PC-9 (cell line): Measurements from ENCODE around the gene SLK. TPM values are rescaled to one million over a fixed set of nuclear protein-coding genes. Genes with fewer than 3 reads are reported as not detected.

Source experiments
- BruUV-seq: library from RNA; stranded (reverse); fragments of 400-500 nt; replicated peaks from 2 replicates; lab custom pipeline; 2021; lab: Mats Ljungman, UMichigan
- CTCF ChIA-PET: fragments of 300-600 bp; sonication (Branson Sonifier 250); formaldehyde crosslinking; loops from one replicate; lab custom pipeline; 2022; ENCODE audit warnings: antibody characterized with exemption; lab: Charles Lee
- POLR2A ChIA-PET: fragments of 300-600 bp; sonication (Branson Sonifier 250); formaldehyde crosslinking; loops from one replicate; lab custom pipeline; 2022; ENCODE audit warnings: antibody characterized with exemption; ENCODE audit not compliant: unreplicated experiment; lab: Charles Lee
- DNase-seq, 2 experiments: peaks; one replicate each; pipeline versions ENCODE4 v3.0.0 to v3.0.0-alpha.2; 2015 to 2022; ENCODE audit warnings: mixed read lengths in 1 of 2
- H2AFZ ChIP-seq: fragments of 200-600 bp; sonication (generic); 2 replicates; pipeline ENCODE4 v1.8.1; 2017; ENCODE audit warnings: antibody characterized with exemption
- H3F3A ChIP-seq: fragments of 200-600 bp; sonication (generic); 2 replicates; pipeline ENCODE4 v1.8.1; 2017; ENCODE audit warnings: antibody characterized with exemption, mild to moderate bottlenecking, low read depth; ENCODE audit not compliant: insufficient read depth
- H3K27ac ChIP-seq: fragments of 200-600 bp; sonication (generic); 2 replicates; pipeline ENCODE4 v1.6.1; 2016; ENCODE audit warnings: mixed run types
- H3K27me3 ChIP-seq: fragments of 200-600 bp; sonication (generic); 2 replicates; pipeline ENCODE4 v1.6.1; 2016; ENCODE audit warnings: low read depth, mixed run types; ENCODE audit not compliant: insufficient read depth
- H3K36me3 ChIP-seq: fragments of 200-600 bp; sonication (generic); 2 replicates; pipeline ENCODE4 v1.6.1; 2016; ENCODE audit warnings: low read depth, mixed run types
- H3K4me1 ChIP-seq: fragments of 200-600 bp; sonication (generic); replicated peaks from 2 replicates; pipeline ENCODE4 v1.6.1; 2016; ENCODE audit warnings: mixed run types; ENCODE audit not compliant: insufficient read depth
- H3K4me2 ChIP-seq: fragments of 200-600 bp; sonication (generic); 2 replicates; pipeline ENCODE4 v1.6.1; 2017; ENCODE audit warnings: mixed run types
- H3K4me3 ChIP-seq: fragments of 200-600 bp; sonication (generic); 2 replicates; pipeline ENCODE4 v1.6.1; 2016; ENCODE audit warnings: mixed run types
- H3K79me2 ChIP-seq: fragments of 200-600 bp; sonication (generic); 2 replicates; pipeline ENCODE4 v1.6.1; 2017; ENCODE audit warnings: low read depth, mixed run types
- H3K9me2 ChIP-seq: fragments of 200-600 bp; sonication (generic); 2 replicates; pipeline ENCODE4 v1.8.1; 2017; ENCODE audit warnings: mild to moderate bottlenecking; ENCODE audit not compliant: insufficient read depth
- H3K9me3 ChIP-seq: fragments of 200-600 bp; sonication (generic); 2 replicates; pipeline ENCODE4 v1.8.1; 2016; ENCODE audit warnings: low read depth; ENCODE audit not compliant: insufficient read depth
- H4K20me1 ChIP-seq: fragments of 200-600 bp; sonication (generic); 2 replicates; pipeline ENCODE4 v1.8.1; 2017; ENCODE audit not compliant: insufficient read depth
- CTCF ChIP-seq: fragments of 200-600 bp; sonication (generic); conservative IDR thresholded peaks from 2 replicates; pipeline ENCODE4 v1.6.1; 2017; ENCODE audit warnings: mixed run types, antibody characterized with exemption, mild to moderate bottlenecking, moderate library complexity
- EZH2 ChIP-seq: fragments of 200-600 bp; sonication (generic); IDR thresholded peaks from 2 replicates; pipeline ENCODE4 v1.8.0; 2017; ENCODE audit warnings: antibody characterized with exemption, low read depth
- intact Hi-C: fragments of 100-400 bp; cut with micrococcal nuclease; formaldehyde crosslinking; loops from one replicate; pipeline ENCODE4 v1.10.0; 2022; ENCODE audit not compliant: unreplicated experiment
- total RNA-seq: library from RNA; stranded (reverse); gene quantifications from 2 replicates; pipeline ENCODE4 v1.2.3, GENCODE V29; 2021

Gene SLK
- total RNA-seq, 1 experiment from 2014 or later = 30.4 TPM

- Histone ChIP-seq H3K27ac (no peak overlapping the region), H3K4me3 (no peak overlapping the region), H3F3A (no peaks in the 10 kb centered on the region), H3K36me3 (no peaks in the 10 kb centered on the region), H3K79me2 (peaks cover 31% of the 10 kb centered on the region), H3K4me2 (no peak overlapping the region), H4K20me1 (no peaks in the 10 kb centered on the region; the same call in none of the 2 replicates), H3K9me2 (no peaks in the 10 kb centered on the region), H3K27me3 (no peaks in the 10 kb centered on the region), H2AFZ (no peak overlapping the region), H3K4me1 (no peaks in the 10 kb centered on the region), H3K9me3 (no peaks in the 10 kb centered on the region; the same call in 1 of the 2 replicates)
- BruUV-seq = no TSS peak
- DNase-seq = no peak
- POLR2A ChIA-PET = no interaction called here
- no peak for TF ChIP-seq EZH2
- no peak for TF ChIP-seq CTCF
- intact Hi-C loops = no loop called here
- CTCF ChIA-PET = interaction anchor here (0.6 kb wide), 1 partner anchor 806 kb away, joined by 3 read pairs; no protein-coding TSS in a partner anchor
Measured at GRCh38 chr10:103990121-103990520, 23.2 kb downstream of the SLK start.

GRCh38 chr10:103990531-103990930 is 23.6 kb downstream of the SLK start:
- intact Hi-C loops = no loop called here
- no peak overlapping the region for H2AFZ ChIP-seq
- POLR2A ChIA-PET = no interaction called here
- CTCF ChIA-PET = no interaction called here
- no peaks in the 10 kb centered on the region; the same call in none of the 2 replicates for H4K20me1 ChIP-seq
- peaks cover 29% of the 10 kb centered on the region for H3K79me2 ChIP-seq
- no peaks in the 10 kb centered on the region for H3K4me1 ChIP-seq
- no peaks in the 10 kb centered on the region; the same call in 1 of the 2 replicates for H3K9me3 ChIP-seq
- DNase-seq = no peak
- H3K4me3 ChIP-seq = no peak overlapping the region
- no peaks in the 10 kb centered on the region for H3F3A ChIP-seq
- H3K27ac ChIP-seq = no peak overlapping the region
- no TSS peak for BruUV-seq
- no peaks in the 10 kb centered on the region for H3K9me2 ChIP-seq
- no peaks in the 10 kb centered on the region for H3K36me3 ChIP-seq
- no peak overlapping the region for H3K4me2 ChIP-seq
- no peaks in the 10 kb centered on the region for H3K27me3 ChIP-seq
- TF ChIP-seq CTCF = no peak
- no peak for TF ChIP-seq EZH2

GRCh38 chr10:103991393-103992128 is 24.6 kb downstream of the SLK start:
- Histone ChIP-seq H3K4me1 (no peaks in the 10 kb centered on the region), H3K36me3 (no peaks in the 10 kb centered on the region), H3K27ac (no peak overlapping the region), H3K9me3 (no peaks in the 10 kb centered on the region; the same call in 1 of the 2 replicates), H3K79me2 (peaks cover 21% of the 10 kb centered on the region), H3K4me3 (no peak overlapping the region), H3F3A (no peaks in the 10 kb centered on the region), H3K4me2 (no peak overlapping the region), H2AFZ (no peak overlapping the region), H3K27me3 (no peaks in the 10 kb centered on the region), H3K9me2 (no peaks in the 10 kb centered on the region), H4K20me1 (no peaks in the 10 kb centered on the region; the same call in none of the 2 replicates)
- BruUV-seq = no TSS peak
- ChIA-PET POLR2A (no interaction called here), CTCF (no interaction called here)
- no peak for TF ChIP-seq EZH2
- intact Hi-C loops = no loop called here
- DNase-seq = no peak
